ENCODE results near the gene RAD51AP2. TPM values are rescaled to one million over a fixed set of nuclear protein-coding genes. Genes with fewer than 3 reads are reported as not detected.
"Not testable (repeated sequence)": the region's sequence is repeated elsewhere in the genome, so short reads cannot be mapped to it uniquely, and the experiment has no call there.

RAD51AP2 gene
- total RNA-seq, 1 experiment from 2014 or later, result not detected

DNA sequence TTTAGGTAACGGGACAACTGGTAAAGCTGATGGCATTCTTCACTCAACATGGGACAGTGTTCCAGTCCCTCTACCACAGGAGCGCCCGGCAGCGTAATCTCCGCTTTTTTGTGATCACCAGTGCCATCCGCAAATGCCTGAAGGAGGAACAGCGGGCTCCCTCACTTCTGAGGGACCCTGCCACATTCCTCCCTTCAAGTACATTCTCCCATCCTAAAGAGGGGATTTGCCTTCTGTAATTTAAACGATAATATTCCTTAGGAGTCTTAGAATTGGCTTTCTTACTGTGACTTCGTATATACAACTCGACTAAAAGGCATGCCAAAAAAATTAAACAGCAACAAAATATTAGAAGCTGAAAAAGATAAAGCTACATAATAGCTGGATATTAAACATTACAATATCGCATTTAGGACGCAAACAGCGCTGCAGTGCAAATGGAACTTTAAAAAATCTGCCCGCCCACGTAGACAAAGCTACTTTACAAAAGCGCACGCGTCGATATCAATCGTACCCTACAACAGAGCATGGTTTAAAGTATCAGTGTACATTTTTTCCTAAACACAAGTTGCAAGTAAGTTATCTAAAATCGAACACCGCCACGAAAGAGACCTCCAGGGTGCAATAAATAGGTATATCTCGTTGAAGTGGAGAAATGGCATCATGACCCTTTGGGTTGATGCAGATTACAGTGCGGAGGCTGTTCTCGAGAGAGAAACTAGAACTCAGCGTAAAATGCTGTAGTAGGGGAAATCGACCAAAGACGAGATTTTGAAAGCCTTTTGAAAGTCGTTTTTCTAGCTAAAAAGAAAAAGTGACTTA lies 20.0 kb upstream of the RAD51AP2 start:
- DNase-seq (ENCODE audit: low spot score), result no peak

DNA sequence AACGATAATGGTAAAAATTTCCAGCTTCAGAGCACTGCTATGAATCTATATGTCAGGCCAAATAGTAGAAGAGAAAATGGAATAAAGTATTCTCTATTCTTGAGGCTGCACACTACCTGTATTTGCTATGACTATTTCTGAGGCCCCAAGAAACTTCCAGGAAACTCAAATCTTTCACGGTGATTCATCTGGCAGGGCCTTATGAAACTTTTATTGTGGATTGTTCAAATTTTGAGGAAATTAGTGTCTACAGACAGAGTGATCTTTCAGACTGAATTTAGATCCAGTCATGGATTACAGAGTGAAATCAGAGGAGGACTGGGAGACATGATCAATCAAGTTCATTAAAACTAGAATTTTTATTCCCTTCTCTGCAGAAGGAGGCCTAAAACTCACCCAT lies 18.2 kb upstream of the RAD51AP2 start:
- DNase-seq (ENCODE audit: low spot score), result no peak

DNA sequence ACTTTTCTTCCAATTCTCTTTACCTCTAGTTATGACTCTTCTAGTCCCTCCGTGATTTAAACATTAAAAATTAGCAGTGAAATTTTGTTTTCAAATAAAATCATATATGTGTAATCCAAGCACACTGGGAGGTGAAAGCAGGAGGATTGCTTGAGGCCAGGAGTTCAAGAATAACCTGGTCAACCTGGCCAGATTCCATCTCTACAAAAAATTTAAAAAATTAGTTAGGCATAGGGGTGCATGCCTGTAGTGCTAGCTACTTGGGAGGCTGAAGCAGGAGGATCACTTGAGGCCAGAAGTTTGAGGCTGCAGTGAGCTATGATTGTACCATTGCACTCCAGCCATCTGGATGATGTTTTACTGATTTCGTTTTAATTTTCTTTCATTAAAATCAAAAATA lies 15.3 kb upstream of the RAD51AP2 start:
- DNase-seq (ENCODE audit: low spot score), result no peak

- DNase-seq (ENCODE audit: low spot score), result no peak
Measured at GRCh38 chr2:17529771-17530170, 11.5 kb upstream of the RAD51AP2 start.

DNA sequence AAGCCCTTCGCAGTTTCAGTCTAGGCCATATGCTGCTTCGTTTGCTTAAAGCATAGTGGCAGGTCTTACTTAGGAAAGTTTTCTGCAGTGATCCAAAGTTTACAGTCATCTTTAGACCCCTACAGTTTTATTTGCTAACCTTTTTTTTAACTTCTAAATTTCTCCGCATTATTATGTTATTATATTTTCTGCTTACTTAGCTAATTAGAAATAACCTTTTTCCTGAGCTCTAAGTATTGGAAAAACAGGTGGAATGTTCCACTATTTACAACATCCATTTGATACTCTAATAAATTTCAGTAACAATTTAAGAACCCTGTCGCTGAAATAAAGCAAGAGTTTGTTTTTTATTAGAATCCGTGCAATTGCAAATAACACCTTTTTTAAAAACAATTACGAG lies 4.1 kb upstream of the RAD51AP2 start:
- no peak for DNase-seq (ENCODE audit: low spot score)

DNA sequence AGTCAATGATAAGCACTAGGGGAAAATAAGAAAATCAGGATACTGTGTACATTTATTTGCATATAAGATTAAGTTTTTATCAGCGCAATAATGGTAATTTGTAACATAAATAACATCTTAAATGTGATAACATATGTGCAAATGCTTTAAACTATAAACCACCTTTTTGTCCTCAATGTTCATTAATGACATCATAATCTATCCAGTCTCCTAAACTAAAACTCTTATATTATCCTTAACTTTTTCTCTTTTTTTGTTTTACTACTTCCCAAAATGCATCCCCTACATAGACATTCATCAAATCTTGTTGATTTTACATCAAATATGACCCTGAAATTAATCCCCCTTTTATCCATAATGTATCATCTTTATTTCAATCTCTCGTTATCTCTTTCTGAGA lies 3.4 kb upstream of the RAD51AP2 start:
- no peak for DNase-seq (ENCODE audit: low spot score)

DNA sequence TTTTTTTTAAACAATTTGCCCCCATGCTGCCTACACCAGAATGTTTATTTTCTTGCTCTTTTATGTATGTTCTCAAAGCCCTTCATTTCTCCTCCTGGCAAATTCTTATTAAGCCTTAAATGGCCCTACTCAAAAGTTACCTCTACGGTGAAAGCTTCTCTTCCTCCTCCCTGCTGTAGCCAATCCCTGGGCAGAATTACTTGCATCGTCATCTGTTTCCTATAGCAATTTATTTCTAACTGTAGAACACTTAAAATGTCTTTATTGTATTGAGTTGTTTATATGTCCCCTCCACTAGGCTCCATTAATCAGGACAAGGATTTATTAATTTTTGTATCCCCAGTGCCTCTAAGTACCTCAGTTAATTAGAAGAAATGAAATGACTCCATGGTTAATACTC lies 2.5 kb upstream of the RAD51AP2 start:
- DNase-seq (ENCODE audit: low spot score), result no peak

DNA sequence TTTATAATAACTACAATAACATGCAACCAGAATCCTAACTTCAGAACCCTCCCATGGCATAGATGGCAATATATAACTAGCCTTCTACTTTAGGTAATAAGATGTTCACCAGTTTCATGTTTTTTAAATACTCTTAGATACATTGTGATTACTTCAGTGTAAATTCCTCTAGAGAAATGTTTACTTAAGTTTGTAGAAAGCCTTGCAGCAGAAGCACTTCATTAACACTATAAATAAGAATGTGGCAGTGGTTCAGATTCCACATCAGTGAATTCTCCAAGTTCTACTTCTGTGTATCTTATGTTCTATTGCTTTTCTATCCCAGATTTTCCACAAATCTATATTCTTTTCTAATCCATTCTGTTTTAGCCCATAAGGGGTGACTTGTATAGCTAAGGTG lies 1.2 kb upstream of the RAD51AP2 start:
- DNase-seq (ENCODE audit: low spot score), result no peak

DNA sequence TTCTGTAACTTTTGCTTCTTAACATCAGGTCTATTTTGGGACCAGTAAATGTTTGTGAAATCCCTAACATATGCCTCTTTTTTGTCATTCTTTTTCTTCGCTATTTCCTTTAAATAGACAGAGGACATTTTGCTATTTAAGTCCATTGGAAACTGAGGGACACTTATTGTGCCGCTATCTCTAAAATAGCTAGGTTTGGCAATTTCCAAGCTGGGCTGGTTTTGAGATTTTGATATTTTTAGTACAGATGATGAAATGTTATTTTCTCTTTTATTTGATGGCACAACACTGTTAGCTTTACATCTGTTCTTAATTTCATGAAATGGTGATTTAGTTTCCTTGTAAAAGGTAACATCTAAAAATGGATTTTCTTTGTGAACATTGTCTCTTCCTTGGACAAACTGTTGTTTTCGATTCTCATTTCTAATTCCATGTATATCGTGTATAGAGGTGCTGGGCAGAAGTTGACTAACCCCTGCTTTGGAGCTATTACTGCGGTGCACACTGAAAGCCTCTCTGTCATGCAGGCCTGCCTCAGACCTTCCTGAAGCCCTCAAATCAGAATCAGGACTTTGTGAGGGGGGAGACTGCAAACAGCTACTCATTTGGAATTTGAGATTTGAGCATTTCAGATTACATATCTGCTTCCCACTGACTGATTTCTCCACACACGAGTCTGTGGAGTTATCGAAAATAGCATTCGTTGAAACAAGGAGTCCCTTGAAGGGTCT lies 594 bp downstream of the RAD51AP2 start:
- DNase-seq (ENCODE audit: low spot score), result peak; percentile 4

DNA sequence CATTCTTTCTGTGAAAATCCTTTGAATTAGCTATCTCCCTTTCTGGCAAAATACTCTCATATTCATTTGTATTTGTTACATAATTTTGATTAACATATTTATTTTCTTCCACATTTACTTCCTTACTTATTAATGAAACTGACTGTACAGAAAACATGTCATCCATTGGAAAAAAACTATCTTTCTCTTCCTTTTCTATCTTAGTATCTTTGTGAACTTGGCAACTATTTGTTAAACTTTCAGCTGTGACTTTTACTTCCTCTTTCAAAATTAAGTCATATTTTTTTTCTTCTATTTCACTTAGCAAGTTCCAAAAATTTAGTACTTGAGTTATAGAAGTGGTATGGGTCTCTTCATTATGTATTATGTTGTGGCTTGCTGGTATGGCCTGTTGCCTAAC lies 2.6 kb downstream of the RAD51AP2 start:
- DNase-seq (ENCODE audit: low spot score), result no peak

- no peak for DNase-seq (ENCODE audit: low spot score)
Measured at GRCh38 chr2:17506736-17507616, 11.3 kb downstream of the RAD51AP2 start.

DNA sequence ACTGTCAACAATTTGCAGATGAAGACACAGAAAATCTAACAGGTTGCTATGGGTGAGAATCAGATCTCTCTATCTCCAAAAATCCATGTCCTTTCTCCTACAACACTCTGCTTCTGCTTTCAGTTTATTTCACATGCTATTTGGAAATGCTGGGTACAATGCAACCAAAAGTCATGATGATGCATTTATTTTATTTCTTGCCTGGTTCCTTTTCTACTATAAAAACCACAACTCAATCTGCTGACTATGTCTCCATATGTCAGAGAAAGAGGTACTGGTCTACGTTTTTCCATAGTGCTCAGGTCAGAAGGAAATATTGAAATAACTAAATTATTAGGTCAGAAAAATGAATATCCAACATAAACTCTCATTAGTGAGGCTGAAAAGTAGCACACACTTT lies 20.5 kb downstream of the RAD51AP2 start:
- no peak for DNase-seq (ENCODE audit: low spot score)

DNA sequence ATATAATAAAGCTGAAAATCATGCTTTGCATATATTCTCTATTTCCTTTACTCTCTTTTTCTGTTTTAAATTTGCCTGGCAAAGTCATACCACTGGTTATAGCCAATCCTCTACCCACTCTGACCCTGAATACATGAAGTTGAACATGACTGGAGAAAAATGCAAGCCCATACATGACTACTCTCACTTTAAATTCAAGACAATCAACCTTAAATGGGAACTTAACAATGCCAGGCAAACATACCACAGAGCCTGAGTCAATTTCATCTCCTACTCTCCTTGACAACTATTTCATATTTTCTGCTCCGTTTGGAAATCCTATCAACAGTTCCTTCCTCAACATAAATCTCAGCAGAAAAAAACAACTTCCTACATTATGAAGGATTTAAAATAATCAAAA lies 22.6 kb downstream of the RAD51AP2 start:
- DNase-seq (ENCODE audit: low spot score), result no peak

- DNase-seq (ENCODE audit: low spot score), result not testable (repeated sequence)
Measured at GRCh38 chr2:17490165-17490564, 28.1 kb downstream of the RAD51AP2 start.

DNA sequence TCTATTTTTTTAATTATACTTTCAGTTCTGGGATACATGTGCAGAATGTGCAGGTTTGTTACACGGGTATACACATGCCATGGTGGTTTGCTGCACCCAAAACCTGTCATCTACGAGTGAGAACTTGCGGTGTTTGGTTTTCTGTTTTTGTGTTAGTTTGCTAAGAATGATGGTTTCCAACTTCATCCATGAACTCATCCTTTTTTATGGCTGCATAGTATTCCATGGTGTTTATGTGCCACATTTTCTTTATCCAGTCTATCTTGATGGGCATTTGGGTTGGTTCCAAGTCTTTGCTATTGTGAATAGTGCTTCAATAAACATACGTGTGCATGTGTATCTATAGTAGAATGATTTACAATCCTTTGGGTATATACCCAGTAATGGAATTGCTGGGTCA lies 29.6 kb downstream of the RAD51AP2 start:
- not testable (repeated sequence) for DNase-seq (ENCODE audit: low spot score)

DNA sequence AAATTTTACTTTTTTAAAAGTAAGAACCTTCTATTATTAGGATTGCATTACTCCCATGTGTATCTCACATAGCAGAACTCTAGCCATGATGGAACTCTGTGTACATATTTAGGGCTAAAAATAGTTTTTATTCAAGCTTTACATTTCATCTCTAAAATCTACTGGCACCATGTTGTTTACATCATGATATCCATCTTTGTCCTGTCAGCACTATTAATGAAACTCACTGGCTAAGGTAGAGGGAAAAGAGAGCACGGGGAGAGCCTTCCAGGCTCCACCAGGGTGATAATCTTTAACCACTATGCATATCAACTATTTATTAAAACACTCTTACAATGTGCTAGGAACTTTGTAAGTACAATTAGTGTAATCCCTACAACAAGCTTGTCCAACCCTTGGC lies 34.7 kb downstream of the RAD51AP2 start:
- DNase-seq (ENCODE audit: low spot score), result no peak

- no peak for DNase-seq (ENCODE audit: low spot score)
Measured at GRCh38 chr2:17482651-17483050, 35.6 kb downstream of the RAD51AP2 start.

DNA sequence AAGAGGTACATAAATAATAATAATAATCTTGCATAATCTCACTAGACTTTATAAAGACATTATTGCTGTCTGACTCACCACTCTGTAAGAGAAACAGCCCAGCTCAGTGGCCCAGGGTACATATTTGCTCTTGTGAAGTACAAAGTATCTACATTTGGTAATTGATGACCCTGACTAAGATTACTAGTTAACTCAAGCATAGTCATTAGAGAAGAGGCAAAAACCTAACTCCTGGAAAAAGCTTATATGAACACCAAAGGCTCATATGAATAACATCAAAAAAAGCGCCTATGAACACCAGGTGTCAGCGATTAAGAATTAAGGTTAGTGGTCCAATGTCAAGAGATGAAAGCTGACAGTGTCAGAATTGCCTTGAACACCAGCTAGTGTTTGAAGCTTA lies 38.4 kb downstream of the RAD51AP2 start:
- DNase-seq (ENCODE audit: low spot score), result no peak

DNA sequence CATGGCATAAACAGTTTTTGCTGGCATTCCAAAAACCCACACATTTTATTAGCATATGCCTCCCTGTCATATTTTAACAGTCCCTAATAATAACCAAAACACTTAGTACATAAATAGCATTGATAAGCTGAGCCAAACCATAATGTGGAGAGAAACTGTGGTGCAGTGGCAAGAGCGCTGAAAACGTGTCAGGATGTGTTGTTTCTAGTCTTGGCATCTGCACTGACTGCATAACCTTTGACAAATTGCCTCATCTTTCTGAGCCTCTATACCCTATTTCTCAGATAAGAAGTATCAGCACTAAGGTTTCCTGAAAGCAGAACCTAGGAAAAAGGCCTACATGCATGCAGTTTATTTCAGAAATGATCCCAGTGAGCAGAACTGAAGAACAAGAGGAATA lies 41.4 kb downstream of the RAD51AP2 start:
- no peak for DNase-seq (ENCODE audit: low spot score)

DNA sequence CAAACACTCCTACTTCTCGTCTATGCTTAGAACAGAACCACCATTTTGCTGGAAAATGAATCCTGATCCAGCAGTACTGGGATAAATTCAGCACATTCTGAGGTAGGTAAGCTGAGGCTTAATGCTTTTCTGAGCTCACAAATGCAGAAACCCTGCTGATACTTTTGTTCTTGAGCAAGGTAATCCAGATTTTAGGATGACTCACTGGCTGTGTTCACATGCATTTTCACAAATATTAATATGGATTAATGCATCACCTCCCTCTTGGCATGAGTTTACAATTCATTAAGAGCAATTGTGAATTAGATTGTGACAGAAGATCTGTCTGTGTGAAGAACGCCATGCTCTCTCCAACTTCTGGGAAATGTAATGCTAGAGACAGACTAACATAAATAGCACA lies 42.2 kb downstream of the RAD51AP2 start:
- DNase-seq (ENCODE audit: low spot score), result no peak

GRCh38 chr2:17475286-17475685 lies 43.0 kb downstream of the RAD51AP2 start:
- no peak for DNase-seq (ENCODE audit: low spot score)

DNA sequence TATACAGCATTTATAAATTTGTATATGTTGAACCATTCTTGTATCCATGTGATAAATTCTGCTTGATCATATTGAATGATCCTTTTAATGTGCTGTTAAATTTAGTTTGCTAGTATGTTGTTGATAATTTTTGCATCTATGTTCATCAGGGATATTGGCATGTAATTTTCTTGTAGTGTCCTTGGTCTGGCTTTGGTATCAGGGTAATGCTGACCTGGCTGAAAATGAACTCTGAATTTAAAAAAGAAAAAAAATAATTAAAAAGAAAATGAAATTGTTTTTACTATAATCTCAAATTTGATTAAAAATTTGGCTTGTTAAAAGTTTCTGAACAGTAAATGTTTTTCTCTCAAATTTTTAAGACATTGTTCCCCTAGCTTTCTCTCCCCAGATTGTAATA lies 46.3 kb downstream of the RAD51AP2 start:
- DNase-seq (ENCODE audit: low spot score), result no peak

Measured in HT-29 (cell line).